ENCODE data around the gene EVC. TPM values are rescaled to one million over a fixed set of nuclear protein-coding genes. Genes with fewer than 3 reads are reported as not detected.
A peak's percentile ranks its signal among the peaks of the same experiment; 100 is the strongest.
"Not testable (repeated sequence)": the region's sequence is repeated elsewhere in the genome, so short reads cannot be mapped to it uniquely, and the experiment has no call there.

Gene EVC
- total and polyA plus RNA-seq, 2 of the 4 experiments (the other 2 are of a cell fraction), result 16.8 to 18.9 TPM

- no peak overlapping the region for H3K4ac ChIP-seq (ENCODE audit: low read depth, low read length)
- H3K9ac ChIP-seq (ENCODE audit: low read depth, low read length), result no peak overlapping the region
- H3K23ac ChIP-seq (ENCODE audit: low read depth, low read length), result no peak overlapping the region
- H3K4me2 ChIP-seq (ENCODE audit: low read depth, low read length), result no peak overlapping the region
- no peak overlapping the region for H3K14ac ChIP-seq (replicated peaks; ENCODE audit: low read depth, low read length)
- H4K91ac ChIP-seq (ENCODE audit: insufficient read depth, low read depth, low read length), result no peak overlapping the region
- H3K79me1 ChIP-seq (ENCODE audit: low read depth in 1 of 2, low read length in 2 of 2), result peaks cover 0 to 19% of the 10 kb centered on the region in 2 experiments; a peak in 3 of 4 replicates
- no peak overlapping the region for H3K18ac ChIP-seq (ENCODE audit: low read depth, low read length)
- H2AK5ac ChIP-seq (ENCODE audit: low read depth, low read length), result no peak overlapping the region
- H3K36me3 ChIP-seq (ENCODE audit: control insufficient read depth, insufficient read depth, low read length), result peaks cover 76% of the 10 kb centered on the region
- ChIA-PET POLR2A (ENCODE audit: unreplicated experiment) (no interaction called here), CTCF (no interaction called here)
- H2AFZ ChIP-seq (replicated peaks; ENCODE audit: low read length, poor library complexity), result no peak overlapping the region
- no peak overlapping the region for H2BK120ac ChIP-seq (ENCODE audit: low read depth, low read length)
- no peak overlapping the region for H3K56ac ChIP-seq (ENCODE audit: extremely low read depth, insufficient read depth, low read length)
- DNase-seq (no peak), ATAC-seq (ENCODE audit: low read depth) (no peak)
- H3K9me1 ChIP-seq (ENCODE audit: insufficient read depth, low read length), result peaks cover 5% of the 10 kb centered on the region; the same call in 1 of the 2 replicates
- H3K27me3 ChIP-seq (ENCODE audit: control insufficient read depth, insufficient read depth, low read length), result no peaks in the 10 kb centered on the region
- intact Hi-C loops (cut with micrococcal nuclease), result loop anchor here (5.0 kb wide), 2 partner anchors 409 to 759 kb away; partner anchors contain the start of gene STK32B
- TF ChIP-seq MAFK (IDR thresholded peaks at IDR 0.05; ENCODE audit: low read depth, low read length), result peak; percentile 99
- no peak for TF ChIP-seq RFX5 (IDR thresholded peaks at IDR 0.05; ENCODE audit: low read depth, low read length)
- no peak overlapping the region for H4K5ac ChIP-seq (ENCODE audit: low read depth, low read length)
- no TSS peak for BruUV-seq (replicated peaks)
- no peak overlapping the region for H2BK15ac ChIP-seq (ENCODE audit: low read depth, low read length)
- no peak overlapping the region for H3K27ac ChIP-seq (ENCODE audit: insufficient read depth, low read length)
- WGBS, 2 experiments (ENCODE audit: extremely low coverage in 2 of 2, insufficient read length in 1 of 2), result 100% methylated on average over 1 of the region's 12 CpGs; no CpG with 5 or more reads in 1 of the 2 experiments
- H2AK9ac ChIP-seq (replicated peaks; ENCODE audit: low read depth, low read length, poor library complexity), result no peak overlapping the region
- no peaks in the 10 kb centered on the region for H3K9me3 ChIP-seq (ENCODE audit: control insufficient read depth, insufficient read depth, low read length)
- no peak overlapping the region for H4K8ac ChIP-seq (ENCODE audit: low read depth in 2 of 2, low read length in 2 of 2)
- no peak overlapping the region for H2BK20ac ChIP-seq (ENCODE audit: low read depth, low read length)
- in situ Hi-C loops (cut with MboI; ENCODE audit: low sequenced_read_pairs), result no loop called here
- H3K4me3 ChIP-seq (ENCODE audit: insufficient read depth, low read depth, low read length), result no peak overlapping the region
- no peaks in the 10 kb centered on the region for H3K4me1 ChIP-seq (ENCODE audit: control insufficient read depth, insufficient read depth, low read length)
- dilution Hi-C loops (cut with HindIII; ENCODE audit: low sequenced_read_pairs, unreplicated experiment), result no loop called here
- H2BK5ac ChIP-seq (ENCODE audit: low read depth, low read length, poor library complexity, severe bottlenecking), result no peak overlapping the region
- H4K20me1 ChIP-seq (ENCODE audit: insufficient read depth, low read length), result peaks cover 24% of the 10 kb centered on the region
Observed at GRCh38 chr4:5810770-5811430, 99.9 kb downstream of the EVC start.

DNA sequence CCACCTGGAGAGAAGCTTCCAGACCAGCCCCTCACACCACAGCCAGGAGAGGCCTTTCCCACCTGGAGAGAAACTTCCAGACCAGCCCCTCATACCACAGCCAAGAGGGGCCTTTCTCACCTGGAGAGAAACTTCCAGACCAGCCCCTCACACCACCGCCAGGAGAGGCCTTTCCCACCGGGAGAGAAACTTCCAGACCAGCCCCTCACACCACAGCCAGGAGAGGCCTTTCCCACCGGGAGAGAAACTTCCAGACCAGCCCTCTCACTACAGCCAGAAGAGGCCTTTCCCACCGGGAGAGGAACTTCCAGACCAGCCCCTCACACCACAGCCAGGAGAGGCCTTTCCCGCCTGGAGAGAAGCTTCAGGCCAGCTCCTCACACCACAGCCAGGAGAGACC, 101.1 kb downstream of the EVC start:
- H3K18ac ChIP-seq (ENCODE audit: low read depth, low read length); H2AK5ac ChIP-seq (ENCODE audit: low read depth, low read length); H3K56ac ChIP-seq (ENCODE audit: extremely low read depth, insufficient read depth, low read length); H2BK120ac ChIP-seq (ENCODE audit: low read depth, low read length); H2BK15ac ChIP-seq (ENCODE audit: low read depth, low read length); H4K5ac ChIP-seq (ENCODE audit: low read depth, low read length); H4K91ac ChIP-seq (ENCODE audit: insufficient read depth, low read depth, low read length); H3K9me3 ChIP-seq (ENCODE audit: control insufficient read depth, insufficient read depth, low read length); H3K4me3 ChIP-seq (ENCODE audit: insufficient read depth, low read depth, low read length); H3K4me1 ChIP-seq (ENCODE audit: control insufficient read depth, insufficient read depth, low read length); POLR2A ChIA-PET (ENCODE audit: unreplicated experiment); H3K4me2 ChIP-seq (ENCODE audit: low read depth, low read length); BruUV-seq (replicated peaks); H3K27me3 ChIP-seq (ENCODE audit: control insufficient read depth, insufficient read depth, low read length); H3K9me1 ChIP-seq (ENCODE audit: insufficient read depth, low read length); H4K8ac ChIP-seq (ENCODE audit: low read depth in 2 of 2, low read length in 2 of 2); H3K9ac ChIP-seq (ENCODE audit: low read depth, low read length); H3K27ac ChIP-seq (ENCODE audit: insufficient read depth, low read length); H2AFZ ChIP-seq (replicated peaks; ENCODE audit: low read length, poor library complexity); H2BK20ac ChIP-seq (ENCODE audit: low read depth, low read length); H2AK9ac ChIP-seq (replicated peaks; ENCODE audit: low read depth, low read length, poor library complexity); in situ Hi-C loops (cut with MboI; ENCODE audit: low sequenced_read_pairs); CTCF ChIA-PET; dilution Hi-C loops (cut with HindIII; ENCODE audit: low sequenced_read_pairs, unreplicated experiment); H3K14ac ChIP-seq (replicated peaks; ENCODE audit: low read depth, low read length); DNase-seq; ATAC-seq (ENCODE audit: low read depth); H3K23ac ChIP-seq (ENCODE audit: low read depth, low read length); H3K4ac ChIP-seq (ENCODE audit: low read depth, low read length); H2BK5ac ChIP-seq (ENCODE audit: low read depth, low read length, poor library complexity, severe bottlenecking): not testable (repeated sequence)
- Histone ChIP-seq H3K36me3 (ENCODE audit: control insufficient read depth, insufficient read depth, low read length) (peaks cover 82% of the 10 kb centered on the region), H4K20me1 (ENCODE audit: insufficient read depth, low read length) (peaks cover 28% of the 10 kb centered on the region), H3K79me1 (ENCODE audit: low read depth in 1 of 2, low read length in 2 of 2) (peaks cover 0 to 30% of the 10 kb centered on the region in 2 experiments; a peak in 3 of 4 replicates)
- intact Hi-C loops (cut with micrococcal nuclease), result loop anchor here (5.0 kb wide), 2 partner anchors 410 to 760 kb away; partner anchors contain the start of gene STK32B
- no CpG with 5 or more reads among the region's 5 CpGs for whole genome bisulfite sequencing, 2 experiments (ENCODE audit: extremely low coverage in 2 of 2, insufficient read length in 1 of 2)

All from IMR-90 (cell line).